Stimulated activated CD4-positive, alpha-beta T cell treated with anti-CD3 and anti-CD28 coated beads, Interleukin-12 subunit alpha, Interleukin-12 subunit beta, amount 100 ng/mL, for 4 hours (primary cell): ENCODE results near the gene GALNT16.
"Not testable (repeated sequence)": the region's sequence is repeated elsewhere in the genome, so short reads cannot be mapped to it uniquely, and the experiment has no call there.

Experiments
- DNase-seq: peaks from one replicate; pipeline ENCODE4 v3.0.0-alpha.2; 2020

The GALNT16 gene

GRCh38 chr14:69260190-69260860 lies 367 bp downstream of the GALNT16 start:
- no peak for DNase-seq

- DNase-seq, result peak; percentile 42
These were observed 1.1 kb downstream of the GALNT16 start for GRCh38 chr14:69260861-69261564.

- no peak for DNase-seq
These were observed 1.9 kb downstream of the GALNT16 start for GRCh38 chr14:69261761-69262331.

- DNase-seq, result no peak
These were observed 2.6 kb downstream of the GALNT16 start for GRCh38 chr14:69262516-69262915.

- no peak for DNase-seq
These were observed 3.4 kb downstream of the GALNT16 start for GRCh38 chr14:69263364-69263763.

- DNase-seq, result no peak
These were observed 3.8 kb downstream of the GALNT16 start for GRCh38 chr14:69263771-69264170.

- no peak for DNase-seq
These were observed 6.8 kb downstream of the GALNT16 start for GRCh38 chr14:69266572-69267345.

- no peak for DNase-seq
These were observed 7.5 kb downstream of the GALNT16 start for GRCh38 chr14:69267492-69267891.

- DNase-seq, result no peak
These were observed 8.3 kb downstream of the GALNT16 start for GRCh38 chr14:69268223-69268622.

GRCh38 chr14:69268763-69269162 lies 8.8 kb downstream of the GALNT16 start:
- no peak for DNase-seq

- DNase-seq, result no peak
These were observed 9.4 kb downstream of the GALNT16 start for GRCh38 chr14:69269381-69269780.

- no peak for DNase-seq
These were observed 10.1 kb downstream of the GALNT16 start for GRCh38 chr14:69270097-69270496.

GRCh38 chr14:69270795-69271708 lies 11.1 kb downstream of the GALNT16 start:
- no peak for DNase-seq

GRCh38 chr14:69274321-69274720 lies 14.4 kb downstream of the GALNT16 start:
- no peak for DNase-seq

- DNase-seq, result no peak
These were observed 15.4 kb downstream of the GALNT16 start for GRCh38 chr14:69275331-69275730.

- not testable (repeated sequence) for DNase-seq
These were observed 17.4 kb downstream of the GALNT16 start for GRCh38 chr14:69277356-69277755.

- no peak for DNase-seq
These were observed 20.9 kb downstream of the GALNT16 start for GRCh38 chr14:69280746-69281291.

GRCh38 chr14:69281450-69282169 lies 21.7 kb downstream of the GALNT16 start:
- no peak for DNase-seq

- no peak for DNase-seq
These were observed 22.5 kb downstream of the GALNT16 start for GRCh38 chr14:69282448-69282847.

- DNase-seq, result no peak
These were observed 24.2 kb downstream of the GALNT16 start for GRCh38 chr14:69284170-69284569.

- DNase-seq, result no peak
These were observed 25.8 kb downstream of the GALNT16 start for GRCh38 chr14:69285661-69286255.
